ENCODE measurements around the gene GNAS-AS1.

The GNAS-AS1 gene

DNA sequence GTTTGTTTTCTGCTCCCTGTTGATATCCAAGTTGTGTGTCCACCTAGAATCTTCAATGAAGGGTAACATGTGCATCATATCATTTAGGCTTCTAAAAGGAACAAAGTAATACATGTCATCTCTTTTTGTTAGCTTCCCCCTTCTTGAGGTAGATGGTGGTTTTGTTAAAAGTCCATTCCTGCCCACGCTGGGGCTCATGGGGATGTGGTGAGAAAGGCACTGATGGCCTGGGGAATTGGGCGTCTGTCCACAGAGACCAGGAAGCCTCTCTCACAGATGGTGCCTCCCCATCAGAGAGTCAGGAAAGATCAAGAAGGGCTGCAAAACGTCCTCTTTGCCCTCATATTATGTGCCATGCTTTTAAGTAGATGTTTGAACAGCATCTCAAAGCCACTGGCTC, 34.3 kb upstream of the GNAS-AS1 start:
- DNase-seq, result no peak

DNA sequence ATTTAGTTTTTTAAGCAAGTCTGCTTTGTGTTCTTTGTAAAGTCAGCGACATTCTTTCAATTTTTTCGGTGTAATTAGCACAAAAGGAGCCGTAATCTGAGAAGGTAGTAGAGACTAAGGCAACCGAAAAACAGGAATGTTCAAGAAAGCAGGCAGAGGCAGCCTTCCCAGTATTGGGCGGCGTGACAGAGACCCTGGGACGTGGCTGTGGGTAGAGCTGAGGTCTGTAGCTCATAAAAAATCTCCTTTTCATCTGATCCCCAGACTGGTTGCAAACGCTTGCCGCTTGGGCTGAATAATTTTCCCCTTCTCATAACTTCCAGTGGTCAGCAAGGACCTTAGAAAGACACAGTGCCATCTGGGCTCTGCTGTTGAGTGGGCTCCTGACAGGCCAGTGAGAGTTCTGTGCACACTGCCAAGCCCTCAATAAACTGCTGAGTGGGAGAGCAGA, 32.6 kb upstream of the GNAS-AS1 start:
- no peak for DNase-seq

DNA sequence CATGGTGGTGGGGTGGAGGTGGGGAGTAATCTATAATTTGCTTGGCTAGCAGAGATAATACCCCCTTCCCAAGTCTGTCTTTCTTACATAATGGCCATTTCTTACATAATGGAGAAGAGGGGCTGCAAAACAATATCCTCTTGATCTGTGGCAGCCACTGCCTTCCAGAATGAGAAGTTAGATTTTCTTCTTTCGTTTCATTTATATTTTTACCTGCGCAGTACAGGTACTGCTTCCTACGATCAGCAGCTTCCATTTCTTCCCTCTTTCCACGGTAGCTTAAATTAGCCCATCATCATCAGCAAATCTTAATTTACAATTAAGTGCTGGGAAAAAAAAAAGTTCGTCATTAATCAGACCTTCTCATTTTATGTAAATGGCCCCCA, 32.0 kb upstream of the GNAS-AS1 start:
- no peak for DNase-seq

DNA sequence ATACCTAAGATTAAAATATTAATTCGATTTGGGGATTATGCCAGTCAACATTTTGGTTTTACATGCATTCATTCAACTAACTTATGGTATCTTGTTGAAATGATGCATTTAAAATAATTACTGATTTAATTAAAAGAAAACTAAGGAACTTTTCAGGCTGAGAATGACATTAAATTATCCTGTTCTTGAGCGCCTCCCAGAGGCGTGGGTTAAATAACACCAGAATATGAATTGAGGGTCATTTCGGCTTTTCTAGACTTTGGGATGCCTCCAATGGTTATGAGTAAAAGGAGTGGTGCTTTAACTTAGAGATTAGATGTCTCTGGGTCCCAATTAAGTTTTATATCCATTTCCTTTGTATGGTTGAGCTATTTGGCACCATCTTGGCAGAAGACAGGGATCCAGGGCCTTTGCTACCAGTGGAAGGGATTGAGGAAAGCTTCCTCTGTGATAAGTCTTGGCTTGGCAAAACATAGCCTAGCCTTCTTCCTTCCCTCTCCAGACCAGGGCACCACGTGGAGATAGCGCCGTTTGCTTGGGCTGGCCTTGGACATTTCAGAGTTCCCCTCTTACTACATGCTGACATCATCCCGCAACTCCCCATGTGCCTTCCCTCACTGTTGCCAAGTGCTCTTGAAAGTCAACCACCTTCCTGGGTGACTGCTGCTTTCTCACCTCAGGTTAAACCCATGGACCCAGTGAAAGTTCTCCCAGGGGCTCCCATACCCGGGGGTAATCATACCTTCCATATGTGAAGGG, 30.5 kb upstream of the GNAS-AS1 start:
- peak in 1 of 2 experiments; percentile 40 for DNase-seq

DNA sequence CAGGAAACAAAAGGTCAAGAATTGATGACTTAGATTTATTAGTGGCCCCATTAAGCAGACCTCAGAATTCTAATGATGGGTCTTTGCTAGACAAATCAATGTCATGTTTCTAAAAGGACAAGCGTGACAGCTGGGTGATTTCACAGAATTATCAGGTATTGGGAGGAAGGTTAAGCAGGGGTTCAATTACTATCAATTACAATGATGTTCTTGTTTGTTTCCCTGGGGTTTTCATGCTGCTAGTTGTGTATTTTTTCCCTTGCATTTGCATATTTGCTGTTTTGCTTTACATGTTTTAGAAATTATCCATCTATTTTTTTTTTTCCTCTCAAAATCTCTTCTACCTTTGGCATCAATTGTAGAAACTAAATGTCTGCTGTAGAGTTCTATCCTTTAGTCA, 29.7 kb upstream of the GNAS-AS1 start:
- DNase-seq, result no peak

DNA sequence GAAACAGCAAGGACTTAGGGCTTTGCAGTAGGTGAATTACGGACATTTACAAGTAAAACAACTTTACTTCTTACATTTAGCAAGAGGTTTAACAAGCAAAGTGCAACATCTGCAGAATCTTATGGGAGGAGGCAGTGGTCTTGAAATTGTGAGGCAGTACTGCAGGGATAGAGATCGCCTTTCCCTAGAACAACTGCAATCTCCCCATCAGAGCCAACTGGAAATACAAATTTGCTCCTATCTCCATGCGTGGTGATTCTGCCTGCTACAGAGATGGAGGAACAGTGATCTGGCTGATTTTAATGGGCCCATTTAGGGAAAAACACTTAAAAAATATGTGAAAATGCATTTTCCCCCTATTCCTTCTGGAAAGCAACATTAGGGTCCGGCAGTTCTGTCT, 27.7 kb upstream of the GNAS-AS1 start:
- DNase-seq, result no peak

DNA sequence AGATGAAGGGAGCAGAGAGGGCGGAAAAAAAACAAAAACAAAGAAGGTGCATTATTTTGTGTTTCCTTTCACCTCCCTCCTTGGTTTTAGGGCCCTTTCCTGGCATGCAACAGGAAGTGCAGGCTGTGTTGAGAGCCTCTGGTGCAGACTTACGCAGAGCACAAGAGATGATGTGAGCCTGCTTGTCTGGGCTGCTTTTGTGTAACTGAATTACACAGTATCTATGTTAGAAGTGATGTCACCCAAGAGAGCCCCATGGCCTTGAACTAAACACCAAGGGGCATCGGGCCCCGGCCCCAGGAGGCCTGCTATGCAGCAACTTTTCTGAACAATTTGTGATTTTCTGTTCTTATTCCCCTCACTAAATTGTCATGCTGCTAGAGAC, 27.3 kb upstream of the GNAS-AS1 start:
- no peak for DNase-seq

DNA sequence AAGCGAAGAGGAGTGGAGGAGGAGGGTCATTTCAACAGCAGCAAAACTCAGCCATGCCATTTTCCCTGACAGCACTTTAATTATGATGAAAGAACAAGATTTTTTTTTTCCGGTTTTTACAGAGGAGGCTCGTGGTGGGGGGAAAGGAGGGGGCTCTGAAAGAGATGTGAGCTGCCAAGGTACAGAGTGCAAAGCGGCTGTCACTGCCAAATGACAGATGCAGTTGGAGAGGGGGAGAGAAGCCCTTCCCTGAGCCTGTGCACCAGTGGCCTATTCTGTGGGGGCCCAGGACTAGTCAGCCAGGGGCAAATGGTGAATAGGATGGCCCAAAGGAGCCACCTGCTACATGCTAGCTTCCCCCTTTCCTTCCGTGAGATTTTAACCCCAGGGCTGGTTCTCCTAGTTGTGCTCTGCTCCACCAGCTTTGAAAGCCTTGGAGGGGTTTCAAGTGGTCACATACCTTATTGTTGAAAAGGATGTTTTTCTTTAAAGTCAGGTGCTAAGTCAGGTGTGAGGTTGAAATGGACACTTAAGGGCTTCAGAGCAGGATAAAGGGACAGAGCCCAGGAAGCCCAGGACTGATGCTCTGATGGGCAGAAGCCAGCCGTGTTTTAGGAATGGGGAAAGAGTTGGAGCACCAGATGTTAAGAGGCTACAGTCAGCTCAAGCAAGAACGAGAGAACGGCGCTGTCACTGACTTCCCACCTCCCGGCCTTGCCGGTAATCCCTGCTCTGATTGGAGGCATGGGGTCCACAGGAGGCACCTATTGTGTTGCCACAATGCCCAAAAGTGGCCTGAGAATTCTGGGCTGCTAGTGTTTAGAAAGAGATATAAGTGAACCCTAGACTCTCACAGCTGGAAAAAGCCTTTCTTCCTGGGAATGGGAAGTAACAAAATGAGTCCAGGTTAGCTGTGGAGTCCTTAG, 26.6 kb upstream of the GNAS-AS1 start:
- DNase-seq, result no peak

DNA sequence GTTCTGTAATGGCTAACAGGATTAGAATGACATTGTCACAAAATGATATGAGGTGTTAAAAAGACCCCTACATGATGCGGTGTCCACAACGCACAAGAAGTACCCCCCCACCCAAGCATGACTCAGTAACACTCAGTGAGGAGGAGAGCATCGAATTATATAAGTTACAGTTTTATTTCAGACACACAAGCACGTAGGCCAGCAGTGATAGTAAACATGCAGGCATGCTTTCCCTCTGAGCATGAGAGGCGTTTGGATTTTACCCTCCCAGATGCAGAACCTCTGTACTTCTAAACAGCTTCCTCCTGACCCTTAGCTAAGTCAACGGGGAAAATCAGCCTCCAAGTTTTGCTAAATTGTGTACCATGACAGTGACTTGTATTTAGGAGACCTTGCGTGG, 25.7 kb upstream of the GNAS-AS1 start:
- no peak for DNase-seq

DNA sequence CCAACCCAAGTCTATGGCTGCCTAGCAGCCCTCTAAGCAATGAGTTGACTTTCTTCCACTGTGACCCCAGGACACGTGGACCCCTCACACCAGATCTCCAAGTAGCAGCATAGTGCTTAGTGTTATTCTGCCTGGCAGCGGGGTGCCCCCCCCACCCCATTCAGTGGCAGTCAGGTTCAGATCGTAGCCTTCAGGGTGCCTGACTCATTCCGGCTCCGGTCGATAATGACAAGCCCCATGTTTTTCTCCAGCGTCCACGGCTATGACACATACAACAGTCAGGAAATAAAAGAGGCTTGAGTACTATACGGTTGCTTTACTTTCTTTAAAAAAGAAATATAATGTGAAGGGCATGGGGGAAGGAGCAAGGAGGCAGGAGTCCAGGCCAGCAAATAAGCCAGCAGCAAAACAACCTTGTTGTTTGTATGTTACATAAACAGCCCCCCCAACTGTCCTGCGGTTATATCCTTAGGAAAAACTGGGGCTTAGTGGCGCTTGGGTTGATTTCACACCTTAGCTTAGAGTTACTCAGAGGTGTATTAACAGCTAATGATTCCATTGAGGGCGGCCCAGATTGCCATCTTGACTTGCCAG, 24.9 kb upstream of the GNAS-AS1 start:
- DNase-seq, result no peak

DNA sequence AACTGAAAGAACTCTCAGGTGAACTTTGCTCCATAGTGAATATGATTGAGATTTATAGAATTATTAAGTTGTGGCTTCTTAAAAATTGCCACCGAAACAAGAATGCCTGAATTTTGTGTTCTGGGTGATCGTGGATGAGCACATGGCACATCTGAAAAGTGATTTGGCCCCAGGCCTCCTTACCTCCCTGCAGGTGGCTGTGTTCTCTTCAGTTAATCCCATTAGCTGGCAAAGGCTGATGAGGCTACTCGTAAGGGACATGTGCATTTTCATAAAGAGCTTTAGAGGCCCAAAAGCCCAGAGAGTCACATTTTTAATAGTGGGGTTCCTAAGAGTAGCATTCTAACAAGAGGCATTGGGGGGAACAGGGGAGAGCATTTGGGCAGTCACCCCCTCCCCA, 24.4 kb upstream of the GNAS-AS1 start:
- no peak for DNase-seq

DNA sequence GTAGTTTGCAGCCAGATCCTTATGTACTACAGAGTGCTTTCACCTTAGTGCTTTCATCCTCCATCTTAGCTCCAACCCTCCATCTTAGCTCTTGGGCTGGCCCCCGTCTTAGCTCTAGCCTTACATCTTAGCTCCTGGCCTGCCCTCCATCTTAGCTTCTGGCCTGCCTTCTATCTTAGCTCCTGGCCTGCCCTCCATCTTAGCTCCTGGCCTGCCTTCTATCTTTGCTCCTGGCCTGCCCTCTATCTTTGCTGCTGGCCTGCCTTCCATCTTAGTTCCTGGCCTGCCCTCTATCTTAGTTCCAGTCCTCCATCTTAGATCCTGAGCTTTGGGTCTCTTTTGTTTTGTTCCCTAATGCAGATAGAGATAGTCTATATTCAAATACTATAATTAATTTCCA, 23.8 kb upstream of the GNAS-AS1 start:
- DNase-seq, result no peak

DNA sequence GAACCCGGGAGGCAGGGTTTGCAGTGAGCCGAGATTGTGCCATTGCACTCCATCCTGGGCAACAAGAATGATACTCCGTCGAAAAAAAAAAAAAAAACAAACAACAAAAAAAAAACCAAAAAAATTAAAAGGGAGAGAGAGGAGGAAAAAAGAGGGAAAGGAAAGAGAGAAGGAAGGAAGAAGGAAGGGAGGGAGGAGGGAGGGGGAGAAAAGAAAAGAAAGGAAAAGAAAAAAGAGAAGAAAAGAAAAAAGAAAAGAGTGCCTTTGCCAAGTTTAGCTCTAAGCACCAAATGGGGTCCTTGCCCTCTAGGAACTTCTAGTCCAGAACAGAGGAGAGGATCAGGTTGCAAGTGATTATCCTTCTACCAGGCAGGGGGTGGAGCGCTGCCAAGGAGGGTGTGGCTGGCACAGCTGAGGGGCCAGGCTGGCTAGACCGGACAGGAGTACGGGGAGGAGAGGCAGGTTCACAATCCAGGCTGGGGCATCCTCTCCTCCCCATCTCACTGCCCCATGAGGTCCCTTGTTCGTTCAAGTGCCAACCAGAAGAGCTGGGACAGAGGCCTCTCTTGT, 20.9 kb upstream of the GNAS-AS1 start:
- no peak for DNase-seq

DNA sequence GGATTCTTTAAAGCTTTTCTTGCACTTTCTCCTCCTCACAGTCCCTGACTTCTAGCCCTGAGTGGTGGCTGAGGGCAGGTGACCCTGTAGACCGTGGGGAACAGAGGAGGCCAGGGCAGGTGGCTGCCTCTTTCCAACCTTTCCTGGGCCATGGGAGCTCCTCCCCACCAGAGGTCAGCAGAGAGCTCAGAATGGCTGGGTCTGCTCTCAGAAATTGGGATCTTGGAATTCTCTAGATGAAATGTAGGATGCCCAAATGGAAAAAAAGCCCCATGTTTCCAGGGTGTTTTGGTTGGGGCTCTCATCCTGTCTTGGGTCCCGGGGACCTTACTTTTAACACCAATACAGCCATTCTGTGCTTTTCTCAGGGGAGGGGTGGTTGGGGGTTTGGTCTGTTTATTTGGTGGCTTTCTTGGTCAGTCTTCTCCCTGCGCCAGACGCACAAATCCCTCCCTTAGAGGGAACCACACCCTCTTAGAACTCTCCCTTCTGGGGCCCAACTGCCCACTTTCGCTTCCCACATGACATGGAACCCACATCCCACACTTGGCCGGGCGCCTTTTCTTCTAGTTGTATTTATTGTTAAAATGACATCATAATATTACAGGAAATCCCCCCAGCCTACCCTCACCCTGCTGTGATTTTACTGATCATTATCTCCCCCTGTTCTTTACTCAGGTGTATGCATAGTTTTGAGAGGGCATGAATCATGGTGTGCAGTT, 19.8 kb upstream of the GNAS-AS1 start:
- peak in 1 of 2 experiments; percentile 6 for DNase-seq

DNA sequence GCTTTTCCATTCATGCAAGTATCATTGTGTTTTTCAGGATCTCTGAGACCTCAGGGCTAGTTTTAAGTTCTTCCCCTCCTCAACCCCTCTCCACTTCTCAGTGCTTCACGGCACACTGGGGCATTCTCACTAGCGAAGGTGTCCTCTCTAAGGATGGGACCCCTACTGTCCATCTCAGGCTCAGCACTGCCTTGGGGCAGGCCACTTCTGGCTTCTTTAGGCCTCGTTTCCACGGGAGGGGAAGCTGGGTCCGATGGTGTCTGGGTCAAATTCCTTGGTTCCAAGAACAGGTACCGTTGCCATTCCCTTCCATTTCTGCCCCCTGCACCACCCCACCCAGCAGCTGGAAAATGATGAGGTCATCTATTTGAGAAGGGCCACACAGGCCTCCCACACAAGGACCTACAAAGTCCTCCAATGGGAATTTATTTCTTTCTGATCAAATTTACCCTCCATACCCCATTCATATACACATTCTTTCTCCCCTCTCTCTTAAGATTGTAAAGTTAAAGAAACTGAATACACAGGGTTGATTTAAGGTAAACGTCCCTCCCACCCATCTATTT, 19.0 kb upstream of the GNAS-AS1 start:
- DNase-seq, result no peak

DNA sequence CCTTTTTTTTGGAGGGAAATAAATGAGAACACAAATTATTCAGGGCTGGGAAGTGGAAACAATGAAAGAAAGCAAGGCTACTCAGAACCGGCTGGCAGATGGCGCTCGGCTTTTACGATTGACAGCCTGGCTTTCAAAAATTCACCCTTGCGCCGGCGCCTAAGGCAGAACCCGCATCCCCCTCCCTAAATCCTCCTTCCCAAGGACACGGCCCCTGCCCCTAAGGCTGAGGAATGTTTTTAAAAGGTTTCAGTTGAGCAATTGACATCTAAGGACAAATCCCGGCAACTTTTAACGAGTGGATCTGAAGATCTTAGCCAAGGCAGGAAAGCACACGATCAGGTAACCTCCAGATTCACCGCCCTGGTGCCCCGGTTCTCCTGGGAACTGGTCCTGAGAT, 18.1 kb upstream of the GNAS-AS1 start:
- no peak for DNase-seq

DNA sequence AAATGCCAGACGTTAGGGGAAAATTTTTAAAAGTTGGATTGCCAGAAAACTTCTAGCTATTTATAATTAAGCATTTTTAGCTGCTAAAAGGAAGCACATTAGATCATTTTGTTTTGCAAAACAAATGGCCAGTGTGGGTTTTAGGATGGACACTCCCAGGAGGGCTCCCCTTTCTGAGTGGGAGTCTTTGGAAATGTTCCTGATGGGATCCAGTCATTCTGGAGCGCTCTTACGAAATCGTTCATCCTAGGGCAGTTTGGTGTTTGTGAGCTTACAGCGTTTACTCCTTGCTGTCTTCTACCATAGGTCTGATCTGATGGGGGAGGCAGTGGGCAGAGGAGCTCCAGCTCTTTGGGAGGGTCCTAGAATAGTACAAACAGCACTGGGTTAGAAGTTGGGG, 16.5 kb upstream of the GNAS-AS1 start:
- DNase-seq, result no peak

DNA sequence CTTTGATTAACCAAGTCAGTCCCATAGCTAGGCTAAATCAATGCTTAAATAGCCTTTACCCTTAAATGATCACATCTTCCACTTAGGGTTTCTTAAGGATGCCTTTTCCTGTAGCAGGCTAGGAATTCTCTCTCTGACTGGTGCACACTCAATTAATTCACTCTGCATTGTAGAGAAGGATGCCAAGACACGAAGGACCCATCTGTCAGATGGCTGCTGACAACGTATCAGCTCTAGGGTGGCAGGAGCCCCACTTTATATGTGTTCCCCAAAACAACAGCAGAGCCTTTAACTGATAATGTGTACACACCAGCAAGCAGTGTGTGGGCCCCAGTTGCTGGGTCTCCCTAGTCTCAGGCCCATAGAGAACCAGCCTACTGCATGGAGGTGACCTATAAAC, 15.1 kb upstream of the GNAS-AS1 start:
- no peak for DNase-seq

DNA sequence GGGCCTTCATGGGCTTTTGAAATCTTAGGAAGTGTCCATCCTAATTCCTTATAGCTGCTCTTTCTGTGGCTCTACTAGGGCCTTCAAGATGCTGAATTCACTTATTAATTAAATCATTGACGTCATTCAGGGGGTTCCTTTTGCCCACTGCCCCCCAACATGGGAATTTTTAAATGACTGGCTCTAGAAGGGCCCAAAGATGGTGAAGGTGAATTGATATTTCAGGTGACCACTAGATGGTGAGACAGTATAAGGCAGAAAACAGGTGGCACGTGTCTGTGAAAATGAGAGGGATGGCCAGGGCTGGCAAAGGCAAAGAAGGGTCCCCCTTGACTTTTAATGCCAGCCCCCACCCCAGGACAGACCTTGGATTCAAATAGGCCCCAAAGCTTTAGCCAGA, 13.6 kb upstream of the GNAS-AS1 start:
- DNase-seq, result no peak

DNA sequence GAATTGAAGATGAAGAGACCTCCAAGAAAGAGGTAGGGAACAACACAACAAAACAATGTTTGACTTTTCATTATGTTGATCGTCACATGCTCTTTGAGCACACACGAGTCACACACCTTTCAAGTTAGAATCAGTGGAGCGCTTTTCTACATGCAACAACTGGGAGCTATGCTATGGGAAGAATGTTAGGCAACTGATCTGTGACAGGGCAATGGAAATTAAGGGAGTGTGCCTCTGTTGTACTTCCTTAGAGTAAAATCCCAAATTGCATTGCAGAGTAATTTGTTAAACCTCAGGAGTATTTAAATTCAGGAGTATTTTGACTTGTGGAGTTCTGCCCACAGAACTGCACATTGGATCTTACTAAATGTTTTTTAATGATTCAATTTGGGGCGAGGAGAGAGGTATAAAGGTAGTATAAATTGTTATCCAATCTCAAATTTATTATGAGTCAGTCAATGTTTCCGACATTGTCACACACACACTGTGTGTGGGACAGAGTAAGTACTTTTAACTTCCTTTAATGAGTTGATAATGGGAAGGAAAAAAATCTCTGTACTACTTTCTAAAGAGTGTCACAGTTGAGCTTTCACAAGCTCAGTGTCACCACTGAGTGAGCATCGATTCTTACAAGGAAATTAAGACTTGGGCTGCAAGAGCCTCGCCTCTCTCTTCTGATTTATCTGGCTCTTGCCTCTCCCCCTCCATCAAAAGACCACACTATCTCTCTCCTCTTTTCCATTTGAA, 12.5 kb upstream of the GNAS-AS1 start:
- DNase-seq, result no peak

DNA sequence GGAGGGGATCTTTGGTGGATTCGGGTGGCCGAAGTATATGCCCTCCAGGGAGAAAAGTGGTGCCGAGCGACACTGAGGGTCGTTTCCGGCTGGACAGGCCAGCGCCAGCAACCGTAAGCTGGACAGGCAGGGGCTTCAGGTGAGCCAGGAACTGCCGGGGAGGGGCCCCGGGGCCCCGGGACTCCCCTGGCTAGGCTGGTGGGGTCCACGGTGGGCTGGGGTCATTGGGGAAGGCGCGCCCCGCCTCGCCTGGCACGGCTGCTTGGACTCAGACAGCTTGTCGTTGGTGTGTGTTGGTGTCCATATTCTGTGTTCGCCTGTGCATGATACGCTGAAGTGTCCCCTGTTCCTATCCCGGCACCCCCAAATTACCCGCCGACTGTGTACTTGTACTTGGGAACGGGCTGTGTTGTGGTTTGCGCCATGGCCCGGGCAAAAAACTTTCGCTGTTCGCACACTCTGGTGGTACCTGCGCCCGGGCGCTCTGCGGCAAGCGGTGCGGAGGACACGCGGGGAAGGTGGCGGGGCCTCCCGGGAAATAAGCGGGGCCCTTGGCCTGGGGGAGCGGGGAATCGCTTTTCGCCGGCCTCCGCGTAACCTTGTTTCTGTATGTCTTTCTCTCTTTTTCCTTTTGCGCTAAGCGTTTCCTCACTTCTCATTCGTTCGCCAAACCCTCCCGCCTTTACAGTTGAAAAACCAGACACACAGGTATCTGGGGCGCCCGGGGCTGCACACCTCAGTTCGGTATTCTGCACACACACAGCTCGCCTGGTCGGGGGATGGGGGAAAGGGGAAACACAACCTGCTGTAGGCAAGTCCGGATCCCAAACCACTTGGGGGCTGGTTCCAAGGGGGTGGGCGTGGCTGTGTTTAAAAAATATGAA, 5.0 kb upstream of the GNAS-AS1 start:
- DNase-seq, result no peak

Data from AML-193 (cell line).